H9 (cell line): ENCODE measurements around the gene LCMT2. TPM values are rescaled to one million over a fixed set of nuclear protein-coding genes. Genes with fewer than 3 reads are reported as not detected.

Experiments used
- DNase-seq: peaks from one replicate; pipeline ENCODE4 v3.0.0-alpha.2; 2017
- H2AFZ ChIP-seq: one replicate; pipeline ENCODE4 v1.6.1; 2013; ENCODE audit warnings: mild to moderate bottlenecking, low read length, control low read depth, moderate library complexity
- H2AK5ac ChIP-seq: 2 replicates; pipeline ENCODE4 v1.6.1; 2013; ENCODE audit warnings: low read length, control low read depth, mixed read lengths; ENCODE audit not compliant: insufficient read length
- H2BK120ac ChIP-seq: one replicate; pipeline ENCODE4 v1.6.1; 2013; ENCODE audit warnings: low read depth, mild to moderate bottlenecking, low read length, control low read depth, inconsistent platforms; ENCODE audit not compliant: poor library complexity, severe bottlenecking
- H2BK12ac ChIP-seq: 2 replicates; pipeline ENCODE4 v1.6.1; 2013; ENCODE audit warnings: low read length, control low read depth, mixed read lengths, low read depth; ENCODE audit not compliant: insufficient read length
- H2BK15ac ChIP-seq: 2 replicates; pipeline ENCODE4 v1.6.1; 2013; ENCODE audit warnings: low read depth, low read length, control low read depth
- H2BK20ac ChIP-seq: one replicate; pipeline ENCODE4 v1.6.1; 2013; ENCODE audit warnings: low read depth, mild to moderate bottlenecking, low read length, control low read depth, inconsistent platforms; ENCODE audit not compliant: poor library complexity, severe bottlenecking
- H2BK5ac ChIP-seq: 2 replicates; pipeline ENCODE4 v1.6.1; 2013; ENCODE audit warnings: low read length, control low read depth, mixed read lengths; ENCODE audit not compliant: insufficient read length
- H3K14ac ChIP-seq: 2 replicates; pipeline ENCODE4 v1.6.1; 2013; ENCODE audit warnings: low read length, control low read depth; ENCODE audit not compliant: insufficient read depth
- H3K18ac ChIP-seq: 2 replicates; pipeline ENCODE4 v1.6.1; 2013; ENCODE audit warnings: low read depth, mild to moderate bottlenecking, mixed read lengths, low read length, control low read depth; ENCODE audit not compliant: insufficient read length
- H3K23ac ChIP-seq: 2 replicates; pipeline ENCODE4 v1.6.1; 2013; ENCODE audit warnings: low read length, control low read depth, mixed read lengths, low read depth; ENCODE audit not compliant: insufficient read length
- H3K23me2 ChIP-seq: 2 replicates; pipeline ENCODE4 v1.6.1; 2013; ENCODE audit warnings: low read depth, mild to moderate bottlenecking, mixed read lengths, low read length, control low read depth; ENCODE audit not compliant: insufficient read length, poor library complexity, severe bottlenecking
- H3K27ac ChIP-seq: 2 replicates; pipeline ENCODE4 v1.5.1; 2013; ENCODE audit warnings: low read length, control low read depth, mixed read lengths, low read depth; ENCODE audit not compliant: insufficient read length
- H3K27me3 ChIP-seq: 2 replicates; pipeline ENCODE4 v1.6.1; 2013; ENCODE audit warnings: low read length, control low read depth, inconsistent platforms; ENCODE audit not compliant: insufficient read depth
- H3K4ac ChIP-seq: 2 replicates; pipeline ENCODE4 v1.6.1; 2013; ENCODE audit warnings: low read depth, mild to moderate bottlenecking, control low read depth, inconsistent platforms, low read length, moderate library complexity
- H3K4me1 ChIP-seq: 2 replicates; pipeline ENCODE4 v1.6.1; 2013; ENCODE audit warnings: low read length, control low read depth, inconsistent platforms; ENCODE audit not compliant: insufficient read depth
- H3K4me2 ChIP-seq: 2 replicates; pipeline ENCODE4 v1.6.1; 2013; ENCODE audit warnings: low read length, control low read depth, mixed read lengths; ENCODE audit not compliant: insufficient read length, insufficient read depth
- H3K56ac ChIP-seq: 2 replicates; pipeline ENCODE4 v1.6.1; 2013; ENCODE audit warnings: low read depth, mild to moderate bottlenecking, mixed read lengths, low read length, control low read depth; ENCODE audit not compliant: insufficient read length
- H3K79me1 ChIP-seq: 2 replicates; pipeline ENCODE4 v1.6.1; 2013; ENCODE audit warnings: low read depth, mild to moderate bottlenecking, moderate library complexity, low read length, control low read depth, inconsistent platforms; ENCODE audit not compliant: insufficient read depth, poor library complexity, severe bottlenecking
- H3K79me2 ChIP-seq: 2 replicates; pipeline ENCODE4 v1.6.1; 2013; ENCODE audit warnings: low read length, control low read depth, inconsistent platforms; ENCODE audit not compliant: insufficient read depth
- H3K9ac ChIP-seq: 2 replicates; pipeline ENCODE4 v1.6.1; 2013; ENCODE audit warnings: low read length, control low read depth, mixed read lengths; ENCODE audit not compliant: insufficient read length; ENCODE audit errors: extremely low read depth
- H3K9me3 ChIP-seq: one replicate; pipeline ENCODE4 v1.6.1; 2013; ENCODE audit warnings: low read depth, low read length, inconsistent platforms; ENCODE audit not compliant: control insufficient read depth
- H3T11ph ChIP-seq: one replicate; pipeline ENCODE4 v1.6.1; 2013; ENCODE audit warnings: mild to moderate bottlenecking, low read length, control low read depth, inconsistent platforms
- H4K20me1 ChIP-seq: one replicate; pipeline ENCODE4 v1.6.1; 2013; ENCODE audit not compliant: control insufficient read depth, insufficient read length, insufficient read depth
- H4K5ac ChIP-seq: 2 replicates; pipeline ENCODE4 v1.6.1; 2013; ENCODE audit warnings: low read depth, mild to moderate bottlenecking, mixed read lengths, low read length, control low read depth; ENCODE audit not compliant: insufficient read length
- H4K8ac ChIP-seq: replicated peaks from 2 replicates; pipeline ENCODE4 v1.6.1; 2013; ENCODE audit warnings: low read length, control low read depth, mixed read lengths, low read depth; ENCODE audit not compliant: insufficient read length
- H4K91ac ChIP-seq: 2 replicates; pipeline ENCODE4 v1.6.1; 2013; ENCODE audit warnings: low read depth, mild to moderate bottlenecking, moderate library complexity, mixed read lengths, low read length, control low read depth; ENCODE audit not compliant: insufficient read length
- H3K27ac Mint-ChIP-seq, 3 experiments: 2 replicates in 2 of 3; 3 replicates in 1 of 3; pipeline ENCODE4 v1.8.0; 2020 to 2021; ENCODE audit warnings: mixed read lengths in 3 of 3, mild to moderate bottlenecking in 1 of 3, moderate library complexity in 1 of 3
- H3K27me3 Mint-ChIP-seq: 2 replicates; pipeline ENCODE4 v1.8.0; 2021; ENCODE audit warnings: low read depth, mild to moderate bottlenecking, moderate library complexity, mixed read lengths
- H3K36me3 Mint-ChIP-seq, 3 experiments: 2 replicates in 2 of 3; 3 replicates in 1 of 3; pipeline ENCODE4 v1.8.0; 2020 to 2021; ENCODE audit warnings: low read depth in 3 of 3, mixed read lengths in 3 of 3; ENCODE audit not compliant: insufficient read depth in 1 of 3
- H3K4me1 Mint-ChIP-seq, 2 experiments: 2 replicates each; pipeline ENCODE4 v1.8.0; 2020; ENCODE audit warnings: mixed read lengths in 2 of 2
- H3K4me3 Mint-ChIP-seq, 2 experiments: 2 replicates in 1 of 2; 3 replicates in 1 of 2; pipeline ENCODE4 v1.8.0; 2020 to 2021; ENCODE audit warnings: mild to moderate bottlenecking in 2 of 2, mixed read lengths in 2 of 2, moderate library complexity in 1 of 2
- H3K9me3 Mint-ChIP-seq, 2 experiments: 2 replicates in 1 of 2; 3 replicates in 1 of 2; pipeline ENCODE4 v1.8.0; 2020; ENCODE audit warnings: mild to moderate bottlenecking in 2 of 2, mixed read lengths in 2 of 2, moderate library complexity in 1 of 2
- CTCF ChIP-seq: fragments of 200-600 bp; sonication (generic); conservative IDR thresholded peaks from 3 replicates; pipeline ENCODE4 v1.8.0; 2021; ENCODE audit warnings: antibody characterized with exemption, mild to moderate bottlenecking
- WGBS: extraction: QIAGEN DNeasy Blood & Tissue Kit; methylation state at CpG from one replicate; pipeline ENCODE4 v1.1.7; 2013; ENCODE audit warnings: missing lambda C conversion rate, low lambda C conversion rate, mixed read lengths; ENCODE audit not compliant: insufficient read length; ENCODE audit errors: extremely low coverage; 5-methylcytosine and 5-hydroxymethylcytosine counted together
- total RNA-seq: library from RNA; stranded (reverse); gene quantifications from 2 replicates; pipeline ENCODE4 v1.2.1, GENCODE V29; 2021

The LCMT2 gene
- total RNA-seq, 1 experiment from 2014 or later: 16.5 TPM

DNA sequence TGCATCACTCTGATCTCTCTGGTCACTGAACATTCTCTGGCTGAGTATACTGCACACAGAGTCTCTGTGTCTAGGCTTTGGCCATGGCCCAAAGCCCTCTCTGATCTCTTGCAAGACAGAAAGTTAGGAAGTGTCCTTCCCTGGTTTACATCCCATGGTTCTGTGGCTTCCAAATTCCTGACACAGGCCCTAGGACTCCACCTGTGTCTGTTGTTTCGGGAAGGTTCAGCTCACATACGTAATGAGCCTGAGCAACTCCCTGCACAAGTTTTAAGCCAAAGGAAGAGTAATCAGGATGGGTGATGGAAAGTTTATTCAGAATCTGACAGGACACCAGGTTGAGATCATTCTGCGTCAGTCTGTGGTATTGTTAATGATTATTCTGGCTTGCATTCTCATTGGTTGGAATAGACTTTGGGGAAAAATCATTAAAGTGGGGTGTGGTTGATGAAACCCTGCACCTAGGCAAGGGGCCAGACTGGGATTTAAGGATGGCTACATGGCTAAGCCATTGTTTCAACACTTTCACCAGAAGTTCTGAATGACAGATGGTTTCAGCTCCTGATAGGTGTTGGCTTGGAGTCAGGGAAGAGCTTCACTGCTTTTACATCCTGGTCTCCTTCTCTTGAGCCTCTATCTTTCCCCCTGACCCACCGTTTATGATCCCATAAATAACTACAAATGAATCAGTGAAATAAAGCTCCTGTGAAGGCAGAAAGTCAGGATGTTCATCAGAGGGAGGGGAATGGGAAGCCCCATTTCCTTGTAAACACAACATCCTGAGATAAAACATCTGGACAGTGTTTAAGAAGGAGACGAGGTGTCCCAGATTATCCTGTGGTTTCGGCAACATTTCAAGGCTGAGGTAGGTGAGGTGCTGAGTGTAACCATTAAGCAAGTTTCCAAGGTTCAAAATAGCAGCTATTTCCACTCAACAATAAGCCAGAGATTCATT is 14.1 kb downstream of the LCMT2 start:
- H3K79me2 ChIP-seq: no peaks in the 10 kb centered on the region
- no peaks in the 10 kb centered on the region for H3K23me2 ChIP-seq
- no peak overlapping the region for H2AFZ ChIP-seq
- H3K4me2 ChIP-seq: no peak overlapping the region
- no peak overlapping the region for H2AK5ac ChIP-seq
- no CpG with 5 or more reads among the region's 6 CpGs for WGBS
- H3K4me1 Mint-ChIP-seq: peaks cover 3 to 5% of the 10 kb centered on the region in 2 experiments; a peak in 2 of 4 replicates
- no peak overlapping the region for H3T11ph ChIP-seq
- H3K27ac Mint-ChIP-seq: no peak overlapping the region
- H3K27ac ChIP-seq: no peak overlapping the region
- no peak for DNase-seq
- H2BK120ac ChIP-seq: no peak overlapping the region
- H3K9ac ChIP-seq: no peak overlapping the region
- H3K4ac ChIP-seq: no peak overlapping the region
- no peaks in the 10 kb centered on the region for H3K9me3 ChIP-seq
- H2BK20ac ChIP-seq: no peak overlapping the region
- H2BK15ac ChIP-seq: no peak overlapping the region
- no peak overlapping the region for H4K8ac ChIP-seq
- no peak overlapping the region for H4K91ac ChIP-seq
- no peak overlapping the region for H2BK5ac ChIP-seq
- no peaks in the 10 kb centered on the region for H3K27me3 ChIP-seq
- peaks cover 28% of the 10 kb centered on the region for H3K27me3 Mint-ChIP-seq
- no peaks in the 10 kb centered on the region for H3K36me3 Mint-ChIP-seq
- H3K9me3 Mint-ChIP-seq: no peaks in the 10 kb centered on the region
- no peaks in the 10 kb centered on the region for H4K20me1 ChIP-seq
- H3K18ac ChIP-seq: no peak overlapping the region
- no peaks in the 10 kb centered on the region for H3K4me1 ChIP-seq
- H3K56ac ChIP-seq: no peak overlapping the region
- H4K5ac ChIP-seq: no peak overlapping the region
- H3K4me3 Mint-ChIP-seq: no peak overlapping the region
- no peak overlapping the region for H2BK12ac ChIP-seq
- no peaks in the 10 kb centered on the region for H3K79me1 ChIP-seq
- no peak overlapping the region for H3K23ac ChIP-seq
- no peak for TF ChIP-seq CTCF
- no peak overlapping the region for H3K14ac ChIP-seq
